Measurements from ENCODE around the gene PATJ.

Gene PATJ

DNA sequence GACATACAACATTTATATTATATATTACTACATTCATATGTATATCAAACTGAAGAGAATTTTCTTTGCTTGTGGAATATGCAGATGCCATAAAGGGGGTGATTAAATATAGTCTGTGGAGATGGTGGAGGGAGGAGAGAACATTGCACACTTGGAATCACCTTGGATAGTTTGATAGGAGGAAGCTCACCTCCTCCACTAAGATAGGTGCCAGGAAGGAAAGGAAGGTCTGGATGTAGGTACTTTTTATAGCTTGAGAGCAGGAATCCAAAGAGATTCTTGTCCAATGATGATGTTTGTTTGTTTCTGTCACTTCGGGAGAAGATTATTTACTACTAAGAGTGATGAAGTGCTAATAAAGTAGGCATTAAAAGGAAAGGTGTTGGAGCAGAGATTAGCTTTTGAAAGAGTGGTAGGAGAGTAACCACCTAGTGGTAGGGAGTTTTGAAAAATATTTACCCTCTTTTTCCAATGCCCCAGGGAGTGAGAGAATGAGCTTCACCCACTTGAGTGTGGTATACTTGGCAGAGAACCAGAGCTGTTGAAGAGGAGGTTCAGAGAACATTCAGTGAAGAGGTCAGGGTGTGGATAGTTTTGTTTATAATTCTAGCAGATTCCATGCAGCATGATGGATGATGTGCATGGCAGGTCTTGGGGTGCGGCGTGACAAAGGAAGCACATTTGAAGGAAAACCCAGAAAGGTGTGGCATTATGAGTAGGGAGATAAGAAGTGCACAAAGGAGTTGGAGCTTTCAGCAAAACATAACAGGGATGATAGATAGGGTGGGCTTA, 145.0 kb downstream of the PATJ start (continued):
- peak; percentile 95 for TF ChIP-seq PRDM6 (tag by site-specific recombination; IDR thresholded peaks at IDR 0.05)
- no peak for TF ChIP-seq ZBTB21 (tag by site-specific recombination; IDR thresholded peaks at IDR 0.05)
- no peak for TF ChIP-seq PATZ1 (tag by site-specific recombination; IDR thresholded peaks at IDR 0.05)
- TF ChIP-seq SP7 (tag by site-specific recombination; IDR thresholded peaks at IDR 0.05): peak; percentile 51
- 0 out of 2 replicates have a peak, but pooled peaks have one; percentile 43 for TF ChIP-seq ZBTB17 (tag by site-specific recombination; IDR thresholded peaks at IDR 0.05)
- no peak; the same call in 1 of the 2 replicates for TF ChIP-seq ZNF366 (tag by site-specific recombination; conservative IDR thresholded peaks at IDR 0.05)
- TF ChIP-seq, protein P1, sequence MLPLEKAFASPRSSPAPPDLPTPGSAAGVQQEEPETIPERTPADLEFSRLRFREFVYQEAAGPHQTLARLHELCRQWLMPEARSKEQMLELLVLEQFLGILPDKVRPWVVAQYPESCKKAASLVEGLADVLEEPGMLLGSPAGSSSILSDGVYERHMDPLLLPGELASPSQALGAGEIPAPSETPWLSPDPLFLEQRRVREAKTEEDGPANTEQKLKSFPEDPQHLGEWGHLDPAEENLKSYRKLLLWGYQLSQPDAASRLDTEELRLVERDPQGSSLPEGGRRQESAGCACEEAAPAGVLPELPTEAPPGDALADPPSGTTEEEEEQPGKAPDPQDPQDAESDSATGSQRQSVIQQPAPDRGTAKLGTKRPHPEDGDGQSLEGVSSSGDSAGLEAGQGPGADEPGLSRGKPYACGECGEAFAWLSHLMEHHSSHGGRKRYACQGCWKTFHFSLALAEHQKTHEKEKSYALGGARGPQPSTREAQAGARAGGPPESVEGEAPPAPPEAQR (tag by site-specific recombination; IDR thresholded peaks at IDR 0.05): no peak
- TF ChIP-seq ZNF600 (tag by site-specific recombination; IDR thresholded peaks at IDR 0.05): peak; percentile 49; the same call in 1 of the 2 replicates
- TF ChIP-seq RBAK (tag by site-specific recombination; IDR thresholded peaks at IDR 0.05): no peak
- no peak for TF ChIP-seq SP2 (tag by site-specific recombination; IDR thresholded peaks at IDR 0.05)
- peak; percentile 80; the same call in 1 of the 2 replicates for TF ChIP-seq KLF10 (tag by site-specific recombination; IDR thresholded peaks at IDR 0.05)
- TF ChIP-seq ZBTB1 (tag by site-specific recombination; IDR thresholded peaks at IDR 0.05): no peak
- 0 out of 2 replicates have a peak, but pooled peaks have one; percentile 10 for TF ChIP-seq KLF9 (tag by site-specific recombination; IDR thresholded peaks at IDR 0.05; ENCODE audit: low read depth)
- no peak for TF ChIP-seq ZNF660 (tag by site-specific recombination; IDR thresholded peaks at IDR 0.05)
- no peak for TF ChIP-seq ZBTB48 (tag by site-specific recombination; IDR thresholded peaks at IDR 0.05)
- 0 out of 2 replicates have a peak, but pooled peaks have one; percentile 32 for TF ChIP-seq ZNF324 (tag by site-specific recombination; IDR thresholded peaks at IDR 0.05)
- no peak for TF ChIP-seq ZNF658 (tag by site-specific recombination; IDR thresholded peaks at IDR 0.05)
- TF ChIP-seq, protein P2, sequence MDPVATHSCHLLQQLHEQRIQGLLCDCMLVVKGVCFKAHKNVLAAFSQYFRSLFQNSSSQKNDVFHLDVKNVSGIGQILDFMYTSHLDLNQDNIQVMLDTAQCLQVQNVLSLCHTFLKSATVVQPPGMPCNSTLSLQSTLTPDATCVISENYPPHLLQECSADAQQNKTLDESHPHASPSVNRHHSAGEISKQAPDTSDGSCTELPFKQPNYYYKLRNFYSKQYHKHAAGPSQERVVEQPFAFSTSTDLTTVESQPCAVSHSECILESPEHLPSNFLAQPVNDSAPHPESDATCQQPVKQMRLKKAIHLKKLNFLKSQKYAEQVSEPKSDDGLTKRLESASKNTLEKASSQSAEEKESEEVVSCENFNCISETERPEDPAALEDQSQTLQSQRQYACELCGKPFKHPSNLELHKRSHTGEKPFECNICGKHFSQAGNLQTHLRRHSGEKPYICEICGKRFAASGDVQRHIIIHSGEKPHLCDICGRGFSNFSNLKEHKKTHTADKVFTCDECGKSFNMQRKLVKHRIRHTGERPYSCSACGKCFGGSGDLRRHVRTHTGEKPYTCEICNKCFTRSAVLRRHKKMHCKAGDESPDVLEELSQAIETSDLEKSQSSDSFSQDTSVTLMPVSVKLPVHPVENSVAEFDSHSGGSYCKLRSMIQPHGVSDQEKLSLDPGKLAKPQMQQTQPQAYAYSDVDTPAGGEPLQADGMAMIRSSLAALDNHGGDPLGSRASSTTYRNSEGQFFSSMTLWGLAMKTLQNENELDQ (tag by site-specific recombination; IDR thresholded peaks at IDR 0.05; ENCODE audit: low read depth): no peak; the same call in 1 of the 2 replicates
- TF ChIP-seq ZNF426 (tag by site-specific recombination; IDR thresholded peaks at IDR 0.05): no peak
- TF ChIP-seq ZNF692 (tag by site-specific recombination; IDR thresholded peaks at IDR 0.05): 0 out of 2 replicates have a peak, but pooled peaks have one; percentile 65
- no peak for TF ChIP-seq HOXC10 (CRISPR knock-in tag; IDR thresholded peaks at IDR 0.05)
- TF ChIP-seq ZIC2 (tag by site-specific recombination; IDR thresholded peaks at IDR 0.05): peak; percentile 76
- TF ChIP-seq ZNF776 (tag by site-specific recombination; IDR thresholded peaks at IDR 0.05; ENCODE audit: borderline replicate concordance): no peak
- TF ChIP-seq FEZF1 (tag by site-specific recombination; IDR thresholded peaks at IDR 0.05): peak; percentile 97
- TF ChIP-seq, protein P3, sequence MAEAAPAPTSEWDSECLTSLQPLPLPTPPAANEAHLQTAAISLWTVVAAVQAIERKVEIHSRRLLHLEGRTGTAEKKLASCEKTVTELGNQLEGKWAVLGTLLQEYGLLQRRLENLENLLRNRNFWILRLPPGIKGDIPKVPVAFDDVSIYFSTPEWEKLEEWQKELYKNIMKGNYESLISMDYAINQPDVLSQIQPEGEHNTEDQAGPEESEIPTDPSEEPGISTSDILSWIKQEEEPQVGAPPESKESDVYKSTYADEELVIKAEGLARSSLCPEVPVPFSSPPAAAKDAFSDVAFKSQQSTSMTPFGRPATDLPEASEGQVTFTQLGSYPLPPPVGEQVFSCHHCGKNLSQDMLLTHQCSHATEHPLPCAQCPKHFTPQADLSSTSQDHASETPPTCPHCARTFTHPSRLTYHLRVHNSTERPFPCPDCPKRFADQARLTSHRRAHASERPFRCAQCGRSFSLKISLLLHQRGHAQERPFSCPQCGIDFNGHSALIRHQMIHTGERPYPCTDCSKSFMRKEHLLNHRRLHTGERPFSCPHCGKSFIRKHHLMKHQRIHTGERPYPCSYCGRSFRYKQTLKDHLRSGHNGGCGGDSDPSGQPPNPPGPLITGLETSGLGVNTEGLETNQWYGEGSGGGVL (tag by site-specific recombination; IDR thresholded peaks at IDR 0.05): peak; percentile 60; the same call in 1 of the 2 replicates
- TF ChIP-seq ZNF585B (tag by site-specific recombination; IDR thresholded peaks at IDR 0.05): no peak
- TF ChIP-seq, protein P4, sequence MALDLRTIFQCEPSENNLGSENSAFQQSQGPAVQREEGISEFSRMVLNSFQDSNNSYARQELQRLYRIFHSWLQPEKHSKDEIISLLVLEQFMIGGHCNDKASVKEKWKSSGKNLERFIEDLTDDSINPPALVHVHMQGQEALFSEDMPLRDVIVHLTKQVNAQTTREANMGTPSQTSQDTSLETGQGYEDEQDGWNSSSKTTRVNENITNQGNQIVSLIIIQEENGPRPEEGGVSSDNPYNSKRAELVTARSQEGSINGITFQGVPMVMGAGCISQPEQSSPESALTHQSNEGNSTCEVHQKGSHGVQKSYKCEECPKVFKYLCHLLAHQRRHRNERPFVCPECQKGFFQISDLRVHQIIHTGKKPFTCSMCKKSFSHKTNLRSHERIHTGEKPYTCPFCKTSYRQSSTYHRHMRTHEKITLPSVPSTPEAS (tag by site-specific recombination; IDR thresholded peaks at IDR 0.05): no peak; the same call in 1 of the 2 replicates
- TF ChIP-seq ZNF785 (tag by site-specific recombination; IDR thresholded peaks at IDR 0.05): no peak
